ENCODE measurements around the gene NKD2. TPM values are rescaled to one million over a fixed set of nuclear protein-coding genes. Genes with fewer than 3 reads are reported as not detected.
"Not testable (repeated sequence)": the region's sequence is repeated elsewhere in the genome, so short reads cannot be mapped to it uniquely, and the experiment has no call there.

The NKD2 gene
- total and polyA plus RNA-seq, 3 donors from 2014 or later, result 16.5 to 42.1 (median 31.6) TPM

DNA sequence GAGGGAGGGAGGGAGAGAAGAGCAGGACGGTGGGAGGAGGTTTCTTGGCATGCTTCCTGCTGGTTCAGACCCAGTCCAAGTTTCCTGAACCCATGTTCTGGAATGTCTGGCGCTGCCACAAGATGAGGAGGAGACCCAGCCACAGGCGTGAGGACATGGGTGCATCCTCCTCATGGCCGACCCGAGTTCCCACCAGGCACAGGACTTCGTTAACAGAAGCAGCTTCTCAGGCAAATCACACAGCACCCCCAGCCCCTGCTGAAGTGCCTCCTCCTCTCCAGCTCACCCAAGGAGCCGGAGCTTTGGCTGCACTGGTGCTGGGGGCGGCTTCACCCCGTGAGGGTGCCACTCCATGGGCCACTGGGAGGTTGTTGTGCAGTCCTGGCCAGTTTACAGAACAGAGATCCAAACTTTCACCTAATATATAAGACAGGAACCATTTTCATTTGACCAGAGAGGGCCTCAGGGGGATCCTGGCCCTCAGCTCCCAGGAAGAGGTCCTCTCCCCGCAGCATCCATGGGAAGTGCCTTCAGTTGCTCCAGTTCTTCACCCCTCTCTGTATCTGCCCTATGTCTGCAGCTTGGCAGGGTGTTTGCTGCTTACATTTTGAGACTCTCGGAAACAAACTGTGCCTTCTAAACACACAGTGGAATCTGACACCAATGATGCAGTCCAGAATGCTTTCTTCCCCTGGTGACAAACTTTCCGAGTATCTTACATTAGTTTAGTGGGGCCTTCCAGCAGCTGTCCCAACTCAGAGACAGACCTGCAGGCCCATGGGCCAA, 10.2 kb upstream of the NKD2 start:
- Histone ChIP-seq H3K27ac (no peak overlapping the region), H3K36me3 (ENCODE audit: low read depth, missing control alignments) (no peaks in the 10 kb centered on the region), H3K27me3 (no peaks in the 10 kb centered on the region), H3K4me1 (peaks cover 10% of the 10 kb centered on the region), H3K4me3 (no peak overlapping the region), H3K9me3 (no peaks in the 10 kb centered on the region)
- TF ChIP-seq POLR2A (IDR thresholded peaks at IDR 0.05) (no peak), CTCF (IDR thresholded peaks at IDR 0.05) (no peak)
- WGBS, 2 donors, result 72 to 73% methylated on average over 11 to 12 of the region's 12 CpGs
- intact Hi-C loops (cut with DNase I; ENCODE audit: low total_unique reads), result no loop called here
- peak; percentile 12 for DNase-seq

- H3K36me3 ChIP-seq (ENCODE audit: low read depth, missing control alignments), result no peaks in the 10 kb centered on the region
- WGBS, 2 donors, result 76 to 83% methylated on average over 4 to 6 of the region's 6 CpGs
- no peak overlapping the region for H3K4me3 ChIP-seq
- DNase-seq, result no peak
- no peaks in the 10 kb centered on the region for H3K9me3 ChIP-seq
- no peak overlapping the region for H3K27ac ChIP-seq
- intact Hi-C loops (cut with DNase I; ENCODE audit: low total_unique reads), result no loop called here
- no peaks in the 10 kb centered on the region for H3K27me3 ChIP-seq
- peaks cover 10% of the 10 kb centered on the region for H3K4me1 ChIP-seq
- TF ChIP-seq POLR2A (IDR thresholded peaks at IDR 0.05) (no peak), CTCF (IDR thresholded peaks at IDR 0.05) (no peak)
These were observed 9.5 kb upstream of the NKD2 start for GRCh38 chr5:999032-999501.

DNA sequence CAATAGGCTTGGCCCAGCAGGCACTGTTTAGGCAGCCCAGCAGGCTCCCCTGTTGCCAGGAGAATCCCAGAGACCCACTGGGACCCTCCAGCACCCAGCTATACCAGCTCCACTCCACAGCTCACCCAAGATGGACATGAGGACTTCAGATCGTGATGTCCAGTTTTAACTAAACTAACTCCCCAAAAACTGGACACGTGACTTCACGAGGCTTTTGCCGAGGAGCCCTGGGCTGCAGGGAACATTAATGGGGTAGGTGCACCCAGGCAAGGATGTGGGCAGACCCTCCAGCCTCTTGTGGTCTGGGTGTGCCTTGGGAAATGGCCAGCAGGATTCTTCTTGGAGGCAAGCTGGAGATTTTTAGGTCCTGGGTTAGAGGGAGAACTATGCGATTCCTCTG, 8.9 kb upstream of the NKD2 start:
- intact Hi-C loops (cut with DNase I; ENCODE audit: low total_unique reads), result no loop called here
- no peaks in the 10 kb centered on the region for H3K27me3 ChIP-seq
- H3K4me3 ChIP-seq, result no peak overlapping the region
- no peaks in the 10 kb centered on the region for H3K9me3 ChIP-seq
- 92 to 100% methylated on average over 1 to 5 of the region's 5 CpGs for WGBS, 2 donors
- H3K36me3 ChIP-seq (ENCODE audit: low read depth, missing control alignments), result no peaks in the 10 kb centered on the region
- H3K4me1 ChIP-seq, result peaks cover 10% of the 10 kb centered on the region
- DNase-seq, result peak; percentile 7
- no peak overlapping the region for H3K27ac ChIP-seq
- TF ChIP-seq CTCF (IDR thresholded peaks at IDR 0.05) (no peak), POLR2A (IDR thresholded peaks at IDR 0.05) (no peak)

- peak; percentile 10 for DNase-seq
- Histone ChIP-seq H3K9me3 (no peaks in the 10 kb centered on the region), H3K36me3 (ENCODE audit: low read depth, missing control alignments) (no peaks in the 10 kb centered on the region), H3K27ac (no peak overlapping the region), H3K4me1 (peaks cover 14% of the 10 kb centered on the region), H3K4me3 (no peak overlapping the region), H3K27me3 (no peaks in the 10 kb centered on the region)
- intact Hi-C loops (cut with DNase I; ENCODE audit: low total_unique reads), result no loop called here
- 81 to 97% methylated on average over 5 to 9 of the region's 9 CpGs for WGBS, 2 donors
- TF ChIP-seq POLR2A (IDR thresholded peaks at IDR 0.05), result no peak
- no peak for TF ChIP-seq CTCF (IDR thresholded peaks at IDR 0.05)
These were observed 8.3 kb upstream of the NKD2 start for GRCh38 chr5:1000329-1000728.

DNA sequence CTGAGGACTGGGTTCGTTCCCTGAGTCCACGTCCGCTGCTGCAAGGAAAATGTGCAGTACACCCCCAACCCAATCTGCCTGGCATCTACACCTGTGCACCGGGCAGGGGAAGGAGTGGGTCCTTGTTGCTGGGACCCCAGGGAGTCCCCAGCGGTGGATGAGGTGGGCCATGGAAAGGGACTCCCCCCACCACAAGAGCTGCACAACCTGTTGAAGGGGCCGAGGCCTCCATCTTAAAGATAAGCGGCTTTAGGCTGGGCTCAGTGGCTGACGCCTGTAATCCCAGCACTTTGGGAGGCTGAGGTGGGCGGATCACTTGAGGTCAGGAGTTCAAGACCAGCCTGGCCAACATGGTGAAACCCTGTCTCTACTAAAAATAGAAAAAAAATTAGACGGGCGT, 7.8 kb upstream of the NKD2 start:
- H3K27me3 ChIP-seq; intact Hi-C loops (cut with DNase I; ENCODE audit: low total_unique reads); H3K9me3 ChIP-seq; H3K27ac ChIP-seq; H3K36me3 ChIP-seq (ENCODE audit: low read depth, missing control alignments); H3K4me3 ChIP-seq: not testable (repeated sequence)
- peak; percentile 9 for DNase-seq
- H3K4me1 ChIP-seq, result peaks cover 18% of the 10 kb centered on the region
- 96 to 97% methylated on average over 6 to 11 of the region's 11 CpGs for WGBS, 2 donors

All from testis (tissue), 3 donors.